NCI-H1092 (cell line): ENCODE results near the gene BPI.
"Not testable (repeated sequence)": the region's sequence is repeated elsewhere in the genome, so short reads cannot be mapped to it uniquely, and the experiment has no call there.

Experiments
- DNase-seq: peaks from one replicate; lab custom pipeline; 2025; lab: John Stamatoyannopoulos, UW

The BPI gene

DNA sequence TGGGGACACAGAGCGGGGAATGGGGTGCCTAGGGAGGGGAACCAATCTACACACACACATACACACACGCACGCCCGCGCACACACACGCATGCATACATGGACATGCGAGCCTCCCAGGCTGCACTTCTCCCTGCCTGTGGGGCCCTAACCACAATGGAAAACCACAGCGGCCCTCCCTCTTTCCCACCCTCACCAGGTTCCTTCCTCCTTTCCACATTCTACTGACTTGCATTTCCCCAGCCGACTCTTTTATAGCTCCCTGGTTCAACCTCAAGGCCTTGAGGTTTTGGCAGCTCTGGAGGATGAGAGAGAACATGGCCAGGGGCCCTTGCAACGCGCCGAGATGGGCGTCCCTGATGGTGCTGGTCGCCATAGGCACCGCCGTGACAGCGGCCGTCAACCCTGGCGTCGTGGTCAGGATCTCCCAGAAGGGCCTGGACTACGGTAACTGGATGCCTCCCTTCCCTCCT lies at the start of gene BPI:
Gene BPI, plus strand, starts transcription at position 249 of the 472 bp plus-strand sequence. Its CDS starts 68 bp downstream, at position 317.
- DNase-seq: no peak

DNA sequence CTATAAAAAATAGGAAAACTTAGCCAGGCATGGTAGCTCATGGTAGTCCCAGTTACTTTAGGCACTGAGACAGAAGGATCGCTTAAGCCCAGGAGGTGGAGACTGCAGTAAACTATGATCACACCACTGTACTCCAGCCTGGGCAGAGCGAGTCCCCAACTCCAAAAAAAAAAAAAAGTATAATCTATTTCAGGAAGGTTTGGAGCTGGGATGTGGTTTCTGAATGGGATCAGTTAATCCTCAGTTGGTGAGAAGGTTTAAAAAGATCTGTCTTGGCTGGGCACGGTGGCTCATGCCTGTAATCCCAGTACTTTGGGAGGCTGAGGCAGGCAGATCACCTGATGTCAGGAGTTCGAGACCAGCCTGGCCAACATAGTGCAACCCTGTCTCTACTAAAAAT lies 49.3 kb upstream of the BPI start:
- not testable (repeated sequence) for DNase-seq

DNA sequence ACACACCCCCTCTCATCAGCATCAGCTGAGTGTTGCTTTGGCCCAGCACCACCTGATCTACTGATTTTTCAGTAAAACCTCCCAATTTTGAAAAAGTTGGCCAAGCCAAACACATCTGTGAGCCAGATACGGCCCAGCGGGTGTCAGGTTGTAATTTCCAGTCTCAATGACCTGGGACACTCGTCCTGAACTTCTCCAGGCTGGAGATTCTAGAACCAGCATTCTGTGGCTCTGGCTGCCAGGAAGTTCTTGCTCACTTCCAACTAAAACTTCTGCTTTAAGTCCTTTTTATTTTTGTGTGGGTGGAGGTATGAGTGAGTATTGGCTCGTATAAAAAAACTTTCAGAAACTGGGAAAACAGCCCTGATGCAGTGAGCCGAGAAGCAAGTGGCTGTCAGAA lies 48.6 kb upstream of the BPI start:
- DNase-seq: no peak

DNA sequence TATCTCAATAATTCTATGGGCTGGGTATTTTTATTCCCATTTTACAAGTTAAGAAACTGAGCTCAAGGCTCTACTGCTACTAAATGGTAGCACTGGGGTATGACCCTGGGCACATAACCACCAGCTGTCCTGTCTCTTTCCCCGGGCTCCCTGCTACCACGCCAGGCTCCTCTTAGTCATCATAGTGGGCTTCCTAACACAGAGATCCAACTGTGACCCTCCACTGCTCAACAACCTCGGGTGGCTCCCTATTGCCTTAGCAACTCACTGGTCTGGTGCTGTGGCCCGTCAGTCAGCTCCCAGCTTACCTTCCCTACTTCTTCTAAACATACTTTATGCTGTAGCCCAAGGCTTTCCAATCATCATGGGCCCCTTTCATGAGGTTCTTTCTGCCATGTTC lies 47.9 kb upstream of the BPI start:
- no peak for DNase-seq

DNA sequence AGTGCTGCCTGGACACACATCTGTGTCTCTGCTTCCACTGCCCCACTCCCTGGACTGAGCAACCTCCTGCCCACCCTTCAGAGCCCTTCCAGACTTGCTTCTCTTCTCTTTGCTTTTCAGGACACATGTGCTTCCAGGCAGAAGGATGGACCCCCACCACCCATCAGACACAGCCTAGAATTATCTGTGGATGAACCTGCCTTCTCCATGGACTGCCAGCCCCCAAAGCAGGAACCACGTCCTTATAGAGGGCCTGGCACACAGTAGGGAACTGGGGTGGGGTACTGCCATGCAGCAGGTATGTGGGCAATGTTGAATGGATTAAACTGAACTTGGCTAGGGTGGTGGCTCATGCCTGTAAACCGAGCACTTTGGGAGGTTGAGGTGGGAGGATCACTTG lies 47.0 kb upstream of the BPI start:
- no peak for DNase-seq

DNA sequence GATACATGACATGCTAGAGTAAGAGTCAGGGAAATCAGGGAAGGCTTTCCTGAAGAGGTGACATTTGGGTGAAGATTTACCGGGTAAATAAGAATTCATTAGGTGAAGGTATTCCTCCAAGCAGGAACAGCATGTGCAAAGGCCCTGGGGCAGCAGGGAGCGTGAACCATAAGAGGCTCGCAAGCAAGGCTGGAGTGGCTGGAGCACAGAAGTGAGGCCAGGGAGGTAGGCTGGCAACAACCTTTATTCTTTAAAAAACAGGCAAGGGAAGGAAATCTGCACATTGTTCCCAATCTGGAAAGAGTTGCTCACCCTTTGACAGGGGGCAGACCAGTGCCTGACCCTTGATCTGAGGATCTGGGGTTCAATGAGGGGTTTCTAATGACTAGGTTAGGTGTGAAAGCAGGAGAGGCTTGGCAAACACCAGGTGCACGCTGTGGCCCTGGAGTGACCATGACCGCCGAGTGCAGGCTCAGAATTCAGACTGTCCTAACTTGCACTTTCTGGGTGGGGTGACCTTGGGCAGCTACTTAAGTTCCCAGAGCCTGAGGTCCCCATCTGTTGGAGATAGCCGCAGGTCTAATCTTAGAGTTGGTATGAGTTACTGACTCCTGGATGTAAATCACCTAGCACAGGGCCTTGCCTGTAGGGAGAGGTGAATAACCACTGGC lies 45.3 kb upstream of the BPI start:
- DNase-seq: no peak

DNA sequence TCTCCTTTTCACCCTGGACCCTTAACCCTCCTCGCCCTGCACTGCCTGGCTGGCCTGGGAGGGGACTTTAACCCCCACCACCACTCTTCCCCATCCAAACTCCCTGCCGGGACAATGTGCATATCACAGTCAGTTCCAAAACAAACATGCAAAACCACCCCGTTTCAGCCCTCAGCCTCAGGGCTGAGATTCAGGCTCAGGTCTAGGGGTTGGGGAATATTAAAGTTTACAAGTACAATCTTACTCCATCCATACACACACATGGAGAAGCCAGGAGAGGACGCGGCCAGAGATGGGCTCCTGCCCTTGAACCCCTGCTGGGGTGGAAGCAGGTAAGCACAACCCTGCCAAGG lies 44.0 kb upstream of the BPI start:
- no peak for DNase-seq

DNA sequence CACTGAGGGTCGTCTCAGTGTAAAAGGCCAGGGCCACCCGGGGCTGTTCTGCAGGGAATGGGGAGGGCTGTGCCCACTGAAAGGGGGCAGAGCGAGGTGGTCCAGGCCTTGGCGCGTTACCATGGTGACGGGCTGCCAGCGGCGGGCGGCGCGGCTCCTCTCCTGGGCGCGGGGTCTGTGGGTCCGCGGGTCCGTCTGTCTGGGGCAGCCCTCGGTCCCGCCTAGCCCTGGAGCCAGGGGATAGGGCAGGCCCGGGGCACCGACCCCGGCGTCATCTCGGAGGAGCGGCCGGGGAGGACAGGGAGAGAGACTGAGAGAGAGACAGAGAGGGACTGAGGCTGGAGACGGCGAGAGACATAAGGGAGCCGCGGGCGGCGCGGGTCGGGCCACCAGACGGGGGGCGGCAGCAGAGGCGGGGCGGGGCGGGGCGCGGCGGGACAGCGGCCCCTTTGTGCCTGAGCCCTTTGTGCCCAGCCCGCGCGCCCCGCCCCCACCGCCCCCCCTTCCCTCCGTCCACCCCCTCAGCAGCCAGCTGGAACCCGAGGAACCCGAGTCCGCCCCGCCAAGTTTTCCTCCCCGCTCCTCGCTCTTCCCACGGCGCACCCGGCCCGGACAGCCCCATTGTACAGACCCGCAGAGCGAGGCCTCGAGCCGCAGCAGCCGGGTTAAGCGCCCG lies 43.4 kb upstream of the BPI start, which contains the start of gene KIAA1755:
Gene KIAA1755, minus strand, starts transcription at position 358 of the 676 bp plus-strand sequence. Its CDS starts 235 bp downstream, at position 123.
- no peak for DNase-seq

DNA sequence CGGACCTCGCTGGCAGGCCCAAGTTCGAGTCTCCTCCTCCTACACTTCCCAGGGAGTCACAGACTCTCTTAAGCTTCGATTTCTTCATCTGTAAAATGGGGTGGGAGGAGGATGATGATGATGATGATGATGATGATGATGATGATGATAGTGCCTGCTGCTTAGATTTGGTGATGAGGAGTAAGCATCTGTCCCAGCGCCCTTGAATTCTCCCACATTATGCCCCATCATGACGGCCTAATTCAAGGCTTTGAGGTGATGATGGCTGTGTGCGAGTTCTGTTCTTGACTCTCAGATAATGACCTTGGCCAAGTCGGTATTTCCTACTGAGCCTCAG lies 42.9 kb upstream of the BPI start:
- no peak for DNase-seq

DNA sequence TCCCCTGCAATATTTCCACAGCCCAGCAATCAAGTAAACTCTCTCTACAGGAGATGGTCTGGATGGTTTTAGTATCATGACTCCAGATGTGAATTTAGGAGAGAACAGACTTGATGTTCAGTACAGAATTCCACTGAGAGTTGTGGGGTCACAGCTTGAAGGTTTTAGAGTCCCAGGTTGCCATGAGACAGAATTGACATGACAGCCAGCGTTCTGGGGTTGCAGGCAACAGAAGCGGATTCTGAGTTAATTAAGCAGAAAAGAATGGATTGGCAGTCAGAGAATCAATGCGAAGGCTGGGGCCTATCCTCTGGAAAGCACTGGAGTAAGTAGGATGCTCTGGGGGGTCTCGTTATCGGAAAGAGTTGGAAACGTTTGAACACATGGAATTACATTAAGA lies 41.0 kb upstream of the BPI start:
- no peak for DNase-seq

DNA sequence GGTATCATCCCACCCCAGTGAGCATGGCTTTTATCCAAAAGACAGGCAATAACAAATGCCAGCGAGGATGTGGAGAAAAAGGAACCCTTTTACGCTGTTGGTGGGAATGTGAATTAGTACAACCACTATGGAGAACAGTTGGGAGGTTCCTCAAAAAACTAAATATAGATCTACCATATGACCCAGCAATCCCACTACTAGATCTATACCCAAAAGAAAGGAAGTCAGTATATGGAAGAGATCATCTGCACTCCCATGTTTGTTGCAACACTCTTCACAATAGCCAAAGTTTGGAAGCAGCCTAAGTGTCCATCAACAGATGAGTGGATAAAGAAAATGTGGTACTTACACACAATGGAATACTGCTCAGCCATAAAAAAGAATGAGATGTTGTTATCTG lies 37.5 kb upstream of the BPI start:
- DNase-seq: no peak

DNA sequence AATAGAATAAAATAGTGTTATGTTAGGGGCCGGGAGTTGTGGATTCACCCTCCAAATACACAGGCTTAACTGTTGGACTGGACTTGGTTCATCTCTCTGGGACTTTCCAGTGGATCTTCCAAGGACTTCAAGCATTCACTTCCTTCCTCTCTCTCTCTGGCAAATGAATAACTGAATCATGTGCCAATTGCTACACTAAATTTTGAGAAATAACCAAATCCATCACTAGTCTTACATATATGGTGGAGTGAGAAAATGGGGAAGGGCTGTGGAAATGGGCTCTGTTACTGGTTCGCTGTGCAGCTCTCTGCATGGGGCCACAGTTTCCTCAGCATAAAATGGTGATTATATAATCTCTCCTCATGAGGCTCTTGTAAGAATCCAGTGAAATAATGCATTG lies 36.7 kb upstream of the BPI start:
- DNase-seq: no peak

DNA sequence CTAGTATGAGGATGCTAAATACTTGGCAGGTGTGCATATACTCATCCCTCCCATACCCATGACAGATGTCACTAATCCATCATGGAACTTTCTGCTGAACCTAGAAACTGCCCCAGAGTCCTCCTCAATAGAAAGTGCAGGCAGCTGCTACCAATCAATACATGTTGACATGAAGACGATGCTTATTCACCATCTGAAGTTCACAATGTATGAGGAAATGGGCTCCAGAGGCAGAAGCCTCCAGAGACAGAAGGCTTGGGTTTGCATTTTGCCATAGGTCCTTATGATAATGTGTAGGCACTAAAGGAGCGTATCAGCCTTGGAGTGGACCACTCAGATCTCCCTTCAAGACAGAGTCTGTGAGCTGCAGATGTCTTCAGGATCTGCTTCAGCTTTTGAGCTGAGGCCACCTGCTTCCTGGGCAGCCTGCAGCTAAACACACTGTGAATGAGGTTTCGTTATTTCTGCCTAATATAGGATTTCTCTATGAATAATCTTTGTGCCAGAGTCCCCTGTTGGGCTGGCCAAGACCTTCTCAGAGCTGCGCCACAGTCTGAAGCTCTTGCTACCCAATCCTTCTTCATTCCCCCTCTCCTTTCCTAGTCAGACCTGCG lies 35.9 kb upstream of the BPI start:
- no peak for DNase-seq

DNA sequence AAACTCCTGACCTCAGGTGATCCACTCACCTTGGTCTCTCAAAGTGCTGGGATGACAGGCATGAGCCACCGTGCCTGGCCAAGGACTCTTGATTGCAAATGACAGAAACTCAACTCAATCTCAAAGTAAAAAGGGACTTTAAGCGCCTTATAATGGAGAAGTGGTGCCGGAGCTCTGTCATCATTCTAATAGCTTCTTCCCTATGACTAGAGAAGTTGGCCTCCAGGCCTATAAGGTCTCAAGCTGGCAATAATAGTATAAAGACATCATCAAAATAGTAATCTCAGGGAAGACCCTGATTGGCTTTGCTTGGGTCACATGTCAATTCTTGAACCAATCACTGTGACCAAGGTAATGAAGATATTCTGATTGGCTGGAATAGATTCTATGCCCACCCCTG lies 34.9 kb upstream of the BPI start:
- no peak for DNase-seq

DNA sequence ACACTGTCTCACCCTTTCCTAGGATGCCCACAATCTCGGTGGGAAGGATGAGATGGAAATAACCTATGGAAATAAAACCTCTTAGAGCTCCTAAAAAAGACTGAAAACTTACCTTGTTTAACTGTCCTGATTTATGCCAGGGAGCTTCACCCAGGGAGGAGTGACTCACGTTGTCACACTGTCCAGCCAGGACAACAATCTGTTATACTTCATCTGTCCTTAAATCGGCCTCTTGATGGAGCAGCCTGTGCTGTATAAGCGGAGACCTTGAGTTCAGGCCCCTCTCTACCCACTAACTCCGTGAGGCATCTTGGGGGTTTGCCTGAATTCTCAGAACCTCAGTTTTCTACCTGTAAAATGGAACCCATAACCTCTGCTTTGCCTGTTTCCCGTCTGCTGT lies 34.2 kb upstream of the BPI start:
- no peak for DNase-seq

DNA sequence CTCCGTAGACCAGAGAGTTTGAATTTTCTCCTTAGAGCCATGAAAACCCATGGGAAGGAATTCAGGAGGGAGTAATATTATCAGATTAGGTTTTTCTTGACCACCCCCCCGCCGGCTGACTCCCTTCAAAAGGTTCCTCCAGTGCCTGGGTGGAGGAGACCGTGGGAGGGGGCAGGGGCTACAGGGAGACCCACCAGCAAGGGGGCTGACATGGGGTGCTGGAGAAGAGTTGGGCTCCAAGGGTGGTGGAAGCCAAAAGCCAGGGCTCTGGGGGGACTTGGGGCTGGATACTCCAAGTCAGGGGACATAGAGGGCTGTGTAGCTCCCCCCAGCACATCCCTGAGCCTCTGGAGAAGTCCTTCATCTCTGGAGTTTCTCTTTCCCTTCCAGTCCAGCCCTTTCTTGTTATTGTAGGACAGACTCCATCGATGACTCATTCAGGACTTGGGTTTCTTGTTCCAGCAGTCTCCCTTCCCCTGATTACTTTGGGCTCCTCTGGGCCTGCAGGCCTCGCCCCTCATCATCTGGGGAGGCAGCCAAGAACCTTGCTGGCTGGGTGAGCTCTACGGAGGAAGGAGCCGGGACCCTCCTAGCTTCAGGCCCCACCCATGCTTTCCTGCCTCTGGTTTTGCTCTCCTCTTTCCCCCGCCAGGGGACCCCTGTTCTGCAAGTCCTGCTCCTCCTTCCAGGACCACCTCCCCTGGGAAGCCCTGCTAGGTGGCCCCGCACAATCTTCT lies 32.9 kb upstream of the BPI start:
- no peak for DNase-seq

DNA sequence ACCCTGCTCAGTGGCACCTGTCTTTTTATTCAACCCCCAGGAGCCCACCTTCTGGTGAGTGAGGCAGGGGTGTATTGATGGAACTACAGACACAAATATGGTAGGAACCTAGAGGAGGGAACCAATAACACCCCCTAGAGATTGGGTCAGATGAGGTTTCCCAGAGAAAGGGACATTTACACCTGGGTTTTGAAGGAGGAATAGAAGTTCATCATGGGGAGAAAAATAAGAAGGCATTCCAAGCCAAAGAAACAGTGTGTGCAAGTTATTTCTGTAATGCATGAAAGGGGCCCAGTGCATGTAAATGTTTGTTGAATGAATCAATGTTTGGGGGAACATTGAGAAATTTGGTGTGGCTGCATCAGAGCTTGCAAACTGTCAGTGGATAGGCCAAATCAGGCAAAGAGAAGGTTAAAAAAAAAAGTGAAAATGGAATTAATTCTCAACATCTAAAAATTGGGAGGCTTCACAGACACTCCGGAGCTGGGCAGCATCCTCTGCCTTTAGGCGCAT lies 32.3 kb upstream of the BPI start:
- no peak for DNase-seq

DNA sequence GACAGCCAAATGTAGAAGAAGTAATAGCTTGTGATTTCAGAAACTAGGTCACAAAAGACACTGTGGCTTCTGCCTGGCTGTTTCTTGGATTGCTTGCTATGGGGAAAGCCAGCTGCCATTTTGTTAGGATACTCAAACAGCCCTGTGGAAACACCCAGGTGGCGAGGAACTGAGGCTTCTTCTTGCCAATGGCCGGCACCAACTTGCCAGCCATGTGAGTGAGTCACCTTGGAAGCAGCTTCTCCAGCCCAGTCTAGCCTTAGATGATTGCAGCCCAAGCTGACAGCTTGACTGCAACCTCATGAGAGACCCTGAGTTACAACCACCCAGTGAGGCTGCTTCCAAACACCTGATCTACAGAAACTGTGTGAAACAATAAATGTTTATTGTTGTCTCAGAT lies 31.6 kb upstream of the BPI start:
- DNase-seq: no peak

DNA sequence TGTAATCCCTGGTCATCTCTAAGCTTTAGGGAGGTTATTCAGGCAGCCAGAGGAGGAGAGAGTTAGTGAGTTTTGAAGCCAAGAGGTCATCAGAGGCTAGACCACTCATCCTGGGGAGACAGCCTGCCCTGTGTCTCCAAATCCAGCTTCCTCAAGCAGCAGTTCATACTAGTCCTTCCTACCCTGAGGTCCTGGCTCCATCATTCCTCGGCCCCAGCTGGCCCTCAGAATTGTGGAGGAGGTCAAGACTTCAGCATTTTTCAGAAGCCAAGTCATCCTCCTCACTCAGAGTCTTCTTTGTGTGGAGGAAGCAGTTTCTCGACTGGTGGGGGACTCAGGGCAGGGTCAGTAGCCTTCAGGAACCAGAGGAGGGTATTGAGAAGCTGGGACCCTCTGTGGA lies 31.0 kb upstream of the BPI start:
- no peak for DNase-seq

DNA sequence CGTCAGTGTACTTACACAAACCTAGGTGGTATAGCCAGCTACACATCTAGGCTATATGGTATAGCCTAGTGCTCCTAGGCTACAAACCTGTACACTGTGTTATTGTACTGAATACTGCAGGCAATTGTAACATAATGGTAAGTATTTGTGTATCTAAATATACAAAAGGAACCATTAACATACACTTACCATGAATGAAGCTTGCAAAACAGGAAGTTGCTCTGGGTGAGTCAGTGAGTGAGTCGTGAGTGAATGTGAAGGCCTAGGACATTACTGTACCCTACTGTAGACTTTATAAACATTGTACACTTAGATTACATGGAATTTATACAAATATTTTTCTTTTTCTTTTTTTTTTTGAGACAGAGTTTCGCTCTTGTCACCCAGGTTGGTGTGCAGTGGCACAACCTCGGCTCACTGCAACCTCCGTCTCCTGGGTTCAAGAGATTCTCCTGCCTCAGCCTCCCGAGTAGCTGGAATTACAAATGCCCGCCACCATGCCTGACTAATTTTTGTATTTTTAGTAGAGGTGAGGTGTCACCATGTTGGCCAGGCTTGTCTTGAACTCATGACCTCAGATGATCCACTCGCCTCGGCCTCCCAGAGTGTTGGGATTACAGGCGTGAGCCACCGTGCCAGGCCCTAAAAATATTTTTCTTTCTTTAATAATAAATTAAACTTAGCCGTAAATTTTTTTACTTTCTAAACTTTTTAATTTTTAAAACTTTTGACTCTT lies 28.0 kb upstream of the BPI start:
- no peak for DNase-seq

DNA sequence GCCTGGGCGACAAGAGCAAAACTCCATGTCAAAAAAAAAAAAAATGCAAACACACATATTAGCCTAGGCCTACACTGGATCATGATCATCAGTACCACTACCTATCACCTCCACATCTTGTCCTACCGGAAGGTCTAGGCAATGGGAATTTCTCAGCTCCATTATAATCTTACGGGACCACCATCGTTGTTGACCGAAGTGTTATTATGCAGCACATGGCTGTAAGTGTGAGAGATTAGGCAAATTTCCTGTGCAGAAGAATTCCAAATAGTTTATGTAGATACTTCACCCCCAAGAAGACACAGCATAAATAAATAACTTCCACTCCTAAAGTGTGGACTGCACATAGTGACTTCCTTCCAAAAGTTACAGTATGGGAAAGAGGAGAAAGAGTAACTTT lies 26.7 kb upstream of the BPI start:
- no peak for DNase-seq

DNA sequence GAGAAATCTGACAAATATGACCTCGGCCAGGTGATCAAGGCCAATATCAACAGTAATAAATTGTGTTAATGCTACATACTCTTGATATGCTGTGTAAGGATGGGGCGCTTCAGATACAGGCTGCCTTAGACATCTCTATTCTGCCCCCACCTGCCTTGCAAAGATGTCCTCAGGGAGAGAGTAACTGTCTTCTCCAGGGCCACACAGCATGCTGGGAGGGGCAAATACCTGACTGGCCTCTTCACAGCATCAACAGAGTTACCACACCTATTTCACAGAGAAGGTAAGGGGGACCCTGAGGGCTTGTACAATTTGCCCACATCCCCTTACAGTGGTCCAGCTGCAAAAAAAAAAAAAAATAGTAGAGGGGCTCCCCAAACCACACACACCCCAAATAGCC lies 26.3 kb upstream of the BPI start:
- DNase-seq: no peak
